ENCODE measurements around the gene GSG1L. TPM values are rescaled to one million over a fixed set of nuclear protein-coding genes. Genes with fewer than 3 reads are reported as not detected.

GSG1L gene
- polyA plus RNA-seq (ENCODE audit: insufficient read length in 4 of 4) = under 1 TPM; 0.52 to 0.92 (median 0.64) TPM

DNA sequence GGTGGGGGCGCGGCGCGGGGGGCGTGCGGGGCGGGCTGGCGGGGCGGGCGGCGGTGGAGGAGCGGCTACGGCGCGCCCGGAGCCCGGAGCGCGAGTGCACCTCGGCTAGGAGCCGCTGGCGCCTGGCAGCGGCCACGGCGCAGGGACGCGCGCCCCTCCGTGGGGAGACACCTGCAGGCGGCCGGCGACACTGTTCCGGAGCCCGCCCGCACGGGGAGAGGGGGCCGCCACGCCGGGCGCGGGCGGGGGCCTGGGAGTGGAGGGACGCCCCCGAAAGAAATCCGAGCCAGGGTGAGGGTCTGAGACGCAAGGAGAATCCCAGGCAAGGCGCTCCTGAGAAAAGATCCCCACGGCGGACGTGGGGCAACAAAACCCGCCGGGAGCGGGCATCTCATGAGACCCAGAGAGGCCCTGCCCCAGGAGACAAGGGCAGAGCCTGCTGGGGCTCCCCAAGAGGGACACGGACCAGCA lies at the start of gene GSG1L:
Gene GSG1L (minus strand): TSS at position 124 of the 471 bp plus-strand sequence. CDS start 290 bp downstream, outside the sequence.
- DNase-seq (ENCODE audit: low read depth in 4 of 4, low spot score in 2 of 4) = no peak

DNA sequence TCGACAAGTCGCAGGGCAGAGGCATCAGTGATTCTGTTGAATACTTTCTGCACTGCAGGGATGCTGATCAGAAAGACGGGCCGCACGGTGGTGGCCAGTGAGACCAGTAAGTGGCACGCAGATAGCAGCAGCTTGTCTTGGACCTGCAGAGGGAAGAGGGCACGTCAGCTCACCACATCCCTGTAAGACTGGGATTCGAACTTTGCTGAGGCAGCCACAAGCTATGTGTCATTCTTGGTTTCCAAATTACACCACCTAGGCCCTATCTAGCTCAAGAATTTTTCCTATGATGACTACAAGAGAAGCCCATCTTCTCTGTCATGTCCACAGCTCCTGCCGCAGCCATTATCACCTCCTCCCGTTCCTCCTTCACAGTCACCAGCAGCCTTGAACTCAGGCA lies 49.4 kb upstream of the GSG1L start:
- DNase-seq (ENCODE audit: low read depth in 4 of 4, low spot score in 2 of 4) = no peak

DNA sequence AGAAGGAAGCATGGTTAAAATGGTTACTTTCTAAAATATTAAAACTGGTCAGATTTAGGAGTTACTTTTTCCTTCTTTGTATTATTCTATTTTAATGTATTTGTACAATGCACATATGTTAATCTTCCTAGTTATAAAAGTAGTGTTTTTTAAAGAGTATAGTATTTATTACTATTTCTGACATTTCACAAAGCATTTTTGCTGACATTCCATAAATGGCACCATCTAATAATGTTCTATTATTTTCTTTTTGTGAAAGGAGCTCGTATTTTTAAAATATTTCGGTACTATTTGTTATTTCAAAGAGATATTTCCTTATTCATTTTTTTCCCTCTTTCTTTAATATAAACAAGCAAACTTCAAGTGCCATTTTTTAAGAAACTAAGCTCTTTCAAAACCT lies 47.5 kb upstream of the GSG1L start:
- no peak for DNase-seq (ENCODE audit: low read depth in 4 of 4, low spot score in 2 of 4)

DNA sequence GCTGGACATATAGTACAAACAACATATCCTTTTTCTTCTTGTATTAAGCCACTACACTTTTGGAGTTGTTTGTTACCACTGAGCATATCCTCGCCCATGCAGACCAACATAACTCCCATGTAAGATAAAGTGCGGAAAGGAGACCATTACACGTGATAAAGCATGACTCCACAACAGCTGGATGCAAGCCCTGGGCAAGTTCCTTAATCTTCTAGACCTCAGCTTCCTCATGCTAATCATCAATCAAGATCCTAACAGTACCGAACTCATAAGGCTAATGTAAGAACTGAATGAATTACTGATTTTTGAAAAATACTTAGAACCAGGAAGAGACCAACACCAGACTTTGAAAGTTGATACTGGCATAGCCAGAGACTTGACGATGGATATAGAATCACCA lies 47.0 kb upstream of the GSG1L start:
- DNase-seq (ENCODE audit: low read depth in 4 of 4, low spot score in 2 of 4) = no peak

DNA sequence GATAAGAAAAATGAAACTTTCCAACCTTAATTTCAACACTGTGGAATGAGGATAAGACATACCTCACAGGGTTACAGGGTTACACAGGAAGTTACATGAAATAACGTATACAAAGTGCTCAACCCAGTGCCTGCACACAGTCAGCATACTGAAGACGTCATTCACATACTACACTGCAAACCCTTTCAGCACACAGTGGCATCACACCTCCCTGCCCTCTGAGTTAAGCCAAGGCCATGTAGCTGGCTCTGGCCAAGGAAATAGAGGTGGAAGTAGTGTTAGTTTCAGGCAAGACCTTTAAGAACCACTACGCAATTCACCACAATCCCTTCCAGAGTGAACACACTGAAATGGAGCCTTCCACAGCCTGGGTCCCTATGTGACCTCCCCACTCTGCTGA lies 46.6 kb upstream of the GSG1L start:
- DNase-seq (ENCODE audit: low read depth in 4 of 4, low spot score in 2 of 4) = no peak

DNA sequence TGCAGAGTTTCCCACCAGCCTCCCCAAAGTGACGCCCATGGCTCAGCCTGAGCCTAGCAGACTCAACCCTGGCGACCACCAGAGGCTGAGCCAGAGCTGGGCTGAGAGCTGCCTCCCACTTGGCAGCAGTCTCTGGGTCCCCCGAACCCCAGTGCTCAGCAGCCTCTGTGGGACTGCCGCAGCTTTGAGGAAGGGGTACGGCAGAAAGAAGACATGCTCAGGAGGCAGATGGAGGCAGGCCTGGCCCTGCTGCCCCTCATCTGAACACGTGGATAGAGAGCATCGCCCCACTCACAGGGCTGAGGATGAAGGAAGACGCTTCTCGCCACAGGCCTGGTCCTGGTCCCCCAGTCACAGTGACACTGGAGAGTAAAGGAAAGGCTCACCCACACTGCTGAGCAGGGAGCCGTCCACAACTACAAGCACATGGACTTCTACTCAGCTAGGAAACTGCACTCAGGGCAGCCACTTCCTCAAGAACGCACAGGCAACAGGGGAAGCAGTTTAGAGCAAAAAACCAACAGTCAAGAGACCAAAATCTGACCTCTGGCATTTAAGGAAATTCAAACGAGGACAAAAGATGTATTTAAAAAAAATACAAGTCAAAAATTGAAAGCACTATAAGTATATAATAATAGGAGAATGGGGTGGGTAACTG lies 45.2 kb upstream of the GSG1L start:
- no peak for DNase-seq (ENCODE audit: low read depth in 4 of 4, low spot score in 2 of 4)

DNA sequence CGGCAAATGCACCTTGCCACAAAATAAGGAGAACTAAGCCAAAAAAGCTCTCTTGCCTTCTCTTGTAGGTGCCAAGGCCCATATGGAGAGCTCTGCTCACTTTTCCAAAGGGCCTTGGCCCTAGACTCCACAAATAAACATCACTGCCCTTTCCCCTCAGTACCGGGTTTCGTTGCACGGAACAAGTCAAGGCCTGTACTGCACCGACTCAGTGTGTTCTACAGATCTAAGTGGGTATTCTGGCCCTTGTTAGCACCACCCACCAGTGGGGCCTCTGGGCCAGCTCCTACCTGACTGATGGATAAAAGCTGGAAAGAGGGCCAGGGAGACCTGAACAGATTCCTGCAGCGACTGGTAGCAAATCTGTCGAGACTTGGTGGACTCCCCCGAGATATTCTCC lies 43.7 kb upstream of the GSG1L start:
- DNase-seq (ENCODE audit: low read depth in 4 of 4, low spot score in 2 of 4) = no peak

DNA sequence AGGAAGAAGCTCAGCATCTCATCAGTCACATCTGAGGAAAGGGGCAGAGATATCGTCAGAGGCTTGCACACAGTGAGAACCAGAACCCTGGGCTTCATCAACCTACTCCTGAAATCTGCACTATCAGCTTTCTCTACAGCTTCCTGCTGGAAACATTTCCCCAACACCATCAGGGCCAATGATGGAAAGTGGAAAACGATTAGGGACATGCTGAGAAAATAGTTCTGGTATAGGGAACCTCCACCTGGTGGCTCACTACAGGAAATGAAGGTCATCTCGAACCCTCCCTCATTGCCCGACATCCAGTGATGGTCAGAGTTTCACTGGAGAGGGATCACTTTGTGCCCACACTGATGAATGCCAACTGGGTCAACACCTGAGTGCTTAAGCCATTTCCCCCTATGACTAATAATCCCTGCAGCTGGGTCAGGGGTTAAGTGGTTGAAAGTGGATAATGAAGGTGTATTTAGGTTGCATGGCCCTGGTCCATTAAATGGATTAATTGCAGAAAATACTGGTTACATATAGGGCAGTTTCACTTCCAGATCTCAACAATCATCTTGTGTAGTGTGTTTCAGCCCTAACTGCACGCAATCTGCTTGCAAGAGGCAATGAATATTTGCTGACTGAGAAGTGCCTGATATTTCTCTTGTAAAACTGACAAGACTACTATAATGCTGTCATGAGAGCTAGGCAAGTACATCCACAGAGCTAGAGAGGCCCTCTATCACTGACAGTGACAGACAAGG lies 43.1 kb upstream of the GSG1L start:
- no peak for DNase-seq (ENCODE audit: low read depth in 4 of 4, low spot score in 2 of 4)

DNA sequence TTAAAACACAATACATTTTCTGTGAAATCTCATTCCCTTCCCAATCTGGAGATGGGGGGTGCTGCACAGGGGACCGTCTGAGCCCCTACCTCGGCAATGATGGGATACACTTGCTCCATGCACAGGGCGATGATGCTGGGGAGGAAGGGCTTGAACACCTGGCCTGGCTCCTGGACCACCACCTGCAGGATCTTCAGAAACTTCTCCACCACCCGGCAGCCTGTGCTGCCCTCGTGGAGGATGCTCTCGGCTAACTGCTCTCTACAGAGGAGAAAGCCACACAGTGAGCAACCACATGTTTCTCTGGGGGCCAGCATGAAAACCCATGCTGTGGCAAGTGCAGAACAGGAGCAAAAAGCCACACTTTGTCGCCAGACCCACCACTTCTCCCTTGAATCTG lies 42.4 kb upstream of the GSG1L start:
- no peak for DNase-seq (ENCODE audit: low read depth in 4 of 4, low spot score in 2 of 4)

DNA sequence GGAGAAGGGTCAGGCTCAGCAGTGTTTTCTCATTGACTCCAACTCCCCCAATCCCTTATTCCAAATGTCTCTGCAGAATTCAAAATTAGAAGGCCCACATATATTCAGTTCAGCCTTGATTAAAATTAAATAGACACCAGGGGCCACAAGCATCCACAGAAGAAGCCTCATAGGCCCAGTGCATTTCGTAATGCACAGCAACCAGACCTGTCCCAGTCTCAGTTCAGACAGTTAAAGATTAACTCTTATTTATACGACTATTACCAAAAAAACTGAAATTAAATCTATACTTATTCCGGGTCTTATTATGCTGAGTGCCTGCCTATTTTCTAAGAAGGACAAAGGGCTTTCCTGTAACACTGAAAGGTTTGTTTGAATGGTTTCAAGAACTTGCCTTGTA lies 41.8 kb upstream of the GSG1L start:
- DNase-seq (ENCODE audit: low read depth in 4 of 4, low spot score in 2 of 4) = no peak

DNA sequence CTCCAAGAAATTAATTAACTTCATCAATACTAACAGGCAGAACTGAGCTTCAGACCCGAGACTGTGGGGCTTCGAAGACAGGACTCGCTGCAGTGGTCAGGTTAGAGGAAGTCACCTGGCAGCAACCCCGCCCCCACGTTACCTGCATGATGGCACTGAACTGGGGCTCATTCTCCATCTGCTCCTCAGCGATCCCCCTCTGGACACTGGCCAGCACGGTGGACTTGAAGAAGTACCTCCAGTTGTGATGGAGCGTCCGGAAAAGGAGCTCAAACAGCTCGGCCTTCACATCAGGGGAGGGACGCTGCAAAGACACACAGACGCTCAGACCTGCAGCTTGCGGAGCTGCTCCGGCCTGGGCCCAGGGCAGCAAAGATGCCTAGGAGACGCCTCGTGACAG lies 40.9 kb upstream of the GSG1L start:
- DNase-seq (ENCODE audit: low read depth in 4 of 4, low spot score in 2 of 4) = no peak

DNA sequence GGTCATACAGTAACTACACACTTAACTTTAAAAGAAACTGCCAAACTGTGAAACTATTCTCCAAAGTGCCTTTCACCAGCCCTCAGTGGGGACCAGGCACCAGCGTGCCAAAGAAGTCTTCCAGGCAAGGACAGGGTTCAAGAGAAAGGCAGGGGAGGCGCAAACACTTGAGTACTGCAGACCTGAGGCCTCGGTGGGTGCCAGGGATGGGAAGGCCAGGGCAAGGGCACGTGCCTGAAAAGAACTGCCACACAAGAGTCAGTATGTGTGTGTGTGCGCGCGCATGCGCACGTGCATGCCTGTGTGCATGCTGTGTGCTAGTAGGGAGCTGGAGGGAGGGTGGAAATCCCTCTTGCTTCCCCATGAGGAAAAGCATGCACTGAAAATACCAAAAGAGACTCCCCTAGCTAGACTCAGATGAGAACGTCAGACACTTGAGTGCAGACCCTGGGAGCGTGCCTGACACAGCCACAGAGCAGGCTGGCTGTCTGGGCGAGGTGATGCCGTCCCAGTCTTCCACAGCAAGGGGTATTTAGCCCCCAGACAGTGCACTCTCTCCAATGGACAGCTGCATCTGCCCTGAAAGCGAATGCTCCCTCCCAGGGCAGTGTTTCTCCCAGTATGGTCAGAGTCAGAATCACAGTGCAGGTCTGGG lies 40.1 kb upstream of the GSG1L start:
- DNase-seq (ENCODE audit: low read depth in 4 of 4, low spot score in 2 of 4) = no peak

DNA sequence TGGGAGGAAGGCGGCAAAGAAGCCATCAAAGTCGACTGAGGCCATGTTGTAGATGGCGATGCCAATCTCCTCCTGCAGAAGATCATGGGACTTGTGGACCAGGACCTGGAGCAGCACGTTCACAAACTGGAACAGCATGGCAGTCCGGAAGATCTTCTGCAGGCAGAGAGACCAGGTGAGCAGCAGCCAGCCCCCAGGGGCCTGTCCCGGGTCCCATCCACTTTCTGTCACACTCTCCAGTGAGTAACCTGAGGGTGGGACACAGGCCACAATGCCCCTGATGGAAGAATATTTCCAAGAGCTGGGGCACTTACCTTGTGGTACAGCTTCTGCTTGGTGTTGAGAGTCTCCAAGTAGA lies 38.0 kb upstream of the GSG1L start:
- DNase-seq (ENCODE audit: low read depth in 4 of 4, low spot score in 2 of 4) = no peak

DNA sequence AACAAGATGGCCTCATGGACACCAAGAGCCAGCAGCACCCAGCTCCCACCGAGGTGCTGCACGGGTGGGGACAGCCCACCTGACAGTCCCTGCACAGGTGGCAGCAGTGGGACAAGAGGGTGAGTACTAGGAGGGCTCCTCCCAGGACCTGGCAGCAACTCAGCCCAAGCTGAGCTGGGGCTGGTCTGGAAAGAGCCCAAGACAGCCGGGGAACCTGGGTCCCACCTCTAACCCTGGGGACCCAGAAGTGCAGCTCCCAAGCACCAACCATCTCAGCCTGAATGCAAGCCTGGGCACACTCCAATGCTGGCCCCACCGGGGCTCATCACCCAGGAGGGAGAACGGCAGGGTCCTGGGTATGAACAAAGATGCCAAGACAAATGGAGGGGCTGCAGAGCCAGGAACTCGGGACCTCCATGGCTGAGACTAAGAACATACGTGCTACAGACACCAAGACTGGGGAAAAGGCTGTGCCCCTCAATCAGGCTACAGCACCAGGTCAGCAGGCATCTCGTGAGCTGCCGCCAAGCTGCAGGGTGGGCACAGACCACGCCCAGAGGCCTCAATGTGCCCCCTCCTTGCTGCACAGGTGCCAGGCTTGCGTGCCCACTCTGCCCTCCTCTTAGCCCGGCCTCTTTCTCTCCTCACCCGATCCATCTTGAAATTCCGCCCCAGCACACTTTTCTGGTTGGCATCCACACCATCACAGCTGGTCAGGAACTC lies 37.5 kb upstream of the GSG1L start:
- DNase-seq (ENCODE audit: low read depth in 4 of 4, low spot score in 2 of 4) = no peak

DNA sequence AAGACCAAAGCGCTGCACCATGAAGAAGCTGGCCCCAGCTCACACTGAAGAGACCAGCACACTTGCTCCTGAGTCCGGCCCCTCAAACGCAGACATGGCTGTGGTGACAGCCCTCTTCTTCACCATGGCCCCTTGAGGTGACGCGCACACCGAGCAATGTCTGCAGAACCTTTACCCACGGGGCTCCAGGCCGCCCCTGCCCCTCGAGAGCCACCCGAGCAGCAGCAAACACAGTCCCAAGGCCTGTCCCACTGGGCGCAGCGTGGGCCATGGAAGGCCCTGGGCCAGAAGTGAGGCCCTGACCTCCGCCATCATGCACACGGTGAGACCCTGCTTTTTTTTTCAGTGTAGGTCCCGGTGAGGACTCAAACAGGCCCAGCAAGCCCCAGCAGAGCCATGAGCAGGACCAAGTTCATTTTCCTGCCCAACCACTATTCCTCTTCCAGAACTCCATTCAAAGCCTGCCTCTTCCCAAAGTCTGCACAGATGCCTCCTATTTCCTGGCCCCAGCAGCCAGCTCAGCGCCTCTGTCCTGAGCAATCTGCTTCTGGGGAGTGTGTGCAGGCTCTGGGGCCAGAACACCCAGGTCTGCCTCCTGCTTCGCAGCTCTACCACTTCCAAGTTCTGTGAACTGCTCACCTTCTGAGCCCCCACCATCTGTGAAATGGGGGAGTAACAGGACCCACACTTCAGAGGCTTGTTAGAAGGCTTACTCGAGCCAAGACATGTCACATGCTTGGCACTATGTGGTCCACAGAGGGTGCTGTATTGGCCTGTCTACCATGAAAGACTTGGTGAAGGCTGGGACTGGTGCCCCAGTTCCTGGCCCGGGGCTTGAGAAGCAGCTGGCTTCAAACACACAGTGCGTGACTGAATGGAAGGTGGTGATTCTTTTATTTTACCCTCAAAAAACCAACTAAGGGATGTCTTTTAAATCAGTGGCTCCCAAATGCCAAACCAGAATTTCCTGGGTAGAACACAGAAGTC lies 35.7 kb upstream of the GSG1L start:
- DNase-seq (ENCODE audit: low read depth in 4 of 4, low spot score in 2 of 4) = no peak

DNA sequence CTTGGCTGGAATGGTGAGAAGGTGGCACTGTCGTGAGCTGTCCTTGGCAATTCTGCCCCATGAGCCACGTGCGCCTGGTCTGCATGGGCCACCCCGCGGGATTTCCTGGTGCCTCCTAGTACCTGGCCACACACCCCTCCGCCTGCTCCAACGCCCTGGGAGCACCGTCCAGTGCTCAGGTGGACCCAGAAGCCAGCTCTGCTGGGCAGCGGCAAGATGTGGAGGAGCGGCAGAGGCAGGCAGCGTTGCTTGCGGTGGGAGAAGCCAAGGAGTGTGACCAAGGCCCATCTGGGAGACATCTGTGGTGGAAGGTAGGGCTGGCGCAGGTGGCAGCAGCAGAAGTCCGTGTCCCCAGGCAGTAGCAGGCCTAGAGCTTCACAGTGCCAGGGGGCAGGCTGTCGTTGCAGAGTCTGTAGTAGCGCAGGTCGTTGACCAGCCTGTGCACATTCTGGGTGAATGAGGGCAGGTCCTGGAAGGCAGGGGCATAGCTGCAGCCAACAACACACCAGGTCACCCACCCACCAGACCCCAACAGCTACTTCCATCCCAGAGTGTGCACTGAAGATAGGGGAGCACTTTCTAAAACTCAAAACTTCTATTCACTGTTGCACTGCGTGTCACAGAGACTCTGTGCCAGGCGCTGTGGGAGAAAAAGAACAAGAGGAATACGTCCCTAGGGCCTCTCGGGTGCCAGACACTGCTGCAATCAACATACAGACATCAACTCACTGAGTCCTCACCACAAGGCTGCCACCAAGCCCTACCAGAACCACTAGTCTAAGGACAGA lies 34.9 kb upstream of the GSG1L start:
- no peak for DNase-seq (ENCODE audit: low read depth in 4 of 4, low spot score in 2 of 4)

DNA sequence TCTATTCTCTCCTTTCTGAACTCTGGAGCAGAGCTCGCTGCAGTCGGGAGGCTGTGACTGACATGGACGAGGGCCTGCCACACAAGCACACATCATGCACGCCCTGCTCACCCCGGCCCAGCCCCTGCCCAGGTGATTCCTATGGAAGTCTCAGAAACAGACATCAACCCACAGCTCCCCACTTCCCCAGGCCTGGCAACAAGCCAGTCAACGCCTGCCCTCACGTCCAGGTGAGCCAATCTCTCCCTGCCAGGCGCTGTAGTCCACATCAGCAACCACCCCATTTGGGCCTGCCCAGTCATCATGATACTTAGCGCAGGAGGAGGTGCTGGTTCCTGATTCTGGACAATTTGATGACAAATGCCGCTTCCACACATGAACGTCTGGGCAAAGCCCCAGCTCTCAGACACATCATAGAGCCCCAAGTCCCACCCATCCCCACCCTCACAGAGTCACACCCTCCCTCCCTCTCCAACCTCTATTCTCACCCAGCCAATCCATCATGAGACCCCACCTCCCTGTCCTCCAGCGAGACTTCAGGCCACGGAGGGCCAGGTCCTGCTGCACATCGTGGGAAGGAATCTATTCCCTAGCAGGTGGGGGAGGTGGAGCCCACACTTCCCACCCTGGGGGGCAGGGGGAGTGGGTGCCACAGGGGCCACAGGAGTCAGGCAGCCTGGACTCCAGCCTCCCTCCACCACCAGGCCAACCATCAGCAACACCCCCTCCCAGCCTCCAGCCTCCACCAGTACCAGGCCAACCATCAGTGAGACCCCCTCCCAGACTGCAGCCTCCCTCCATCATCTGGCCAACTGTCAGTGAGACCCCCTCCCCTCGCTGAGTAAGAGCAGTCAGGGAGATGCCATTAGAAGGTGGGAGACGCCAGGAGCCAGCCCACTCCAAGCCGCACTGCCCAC lies 33.7 kb upstream of the GSG1L start:
- DNase-seq (ENCODE audit: low read depth in 4 of 4, low spot score in 2 of 4) = no peak

DNA sequence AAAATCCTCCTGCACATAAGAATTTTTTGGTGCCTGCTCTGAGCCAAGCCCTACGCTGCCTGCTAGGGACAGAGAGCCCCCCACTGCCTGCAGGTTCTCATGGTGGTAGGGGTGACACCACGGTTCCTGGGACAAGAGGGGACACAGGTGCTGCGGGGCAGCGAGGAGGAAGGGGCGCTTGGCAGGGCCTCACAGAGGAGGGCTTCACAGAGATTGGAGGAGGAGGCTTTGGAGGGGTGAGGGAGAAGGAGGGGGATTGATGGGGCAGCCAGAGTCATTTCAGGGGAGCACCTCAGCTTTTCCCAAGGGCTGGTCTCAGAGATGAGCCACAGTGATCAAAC lies 29.8 kb upstream of the GSG1L start:
- DNase-seq (ENCODE audit: low read depth in 4 of 4, low spot score in 2 of 4) = no peak

All from left renal cortex interstitium (tissue), 4 donors.